Gastrocnemius medialis (tissue), 4 donors: Measurements from ENCODE around the gene OLFML2A. TPM values are rescaled to one million over a fixed set of nuclear protein-coding genes. Genes with fewer than 3 reads are reported as not detected.

Experiments
- ATAC-seq, 2 donors: fragments of 150-250 bp; one replicate each; pipeline ENCODE4 v1.9.1; 2016
- DNase-seq, 2 donors: peaks; one replicate each; pipeline ENCODE4 v3.0.0-alpha.2; 2019
- H3K27ac ChIP-seq, 4 donors: fragments of 200-600 bp; sonication (generic); 1 replicate in 1 of 4; 2 replicates in 3 of 4; pipeline ENCODE4 v1.5.1; 2016 to 2018; ENCODE audit warnings: mild to moderate bottlenecking in 2 of 4, moderate library complexity in 1 of 4
- H3K27me3 ChIP-seq, 3 donors: fragments of 200-600 bp; sonication (generic) in 2 of 3; 1 replicate in 1 of 3; 2 replicates in 2 of 3; pipeline versions ENCODE4 v1.5.1 to v1.6.0; 2016 to 2019; ENCODE audit warnings: mild to moderate bottlenecking in 1 of 3, moderate library complexity in 1 of 3
- H3K36me3 ChIP-seq, 2 donors: fragments of 200-600 bp; sonication (generic) in 1 of 2; one replicate each; pipeline ENCODE4 v1.5.1; 2017 to 2018
- H3K4me1 ChIP-seq, 2 donors: fragments of 200-600 bp; sonication (generic) in 1 of 2; one replicate each; pipeline ENCODE4 v1.5.1; 2016 to 2017; ENCODE audit warnings: mild to moderate bottlenecking in 2 of 2
- H3K4me3 ChIP-seq, 4 donors: fragments of 200-600 bp; sonication (generic) in 3 of 4; 1 replicate in 1 of 4; 2 replicates in 3 of 4; pipeline ENCODE4 v1.5.1; 2016 to 2019; ENCODE audit warnings: mild to moderate bottlenecking in 2 of 4
- H3K9me3 ChIP-seq, 3 donors: fragments of 200-600 bp; sonication (generic) in 2 of 3; 1 replicate in 1 of 3; 2 replicates in 2 of 3; pipeline ENCODE4 v1.5.1; 2016 to 2019
- CTCF ChIP-seq, 5 experiments: fragments of 450-650 bp in 3 of 5; fragments of 200-600 bp in 2 of 5; sonication (generic) in 2 of 5; IDR thresholded peaks in 4 of 5; conservative IDR thresholded peaks in 1 of 5; 1 replicate in 4 of 5; 2 replicates in 1 of 5; pipeline ENCODE4 v1.5.1; 2016 to 2019; ENCODE audit warnings: antibody characterized with exemption in 5 of 5, mild to moderate bottlenecking in 3 of 5, moderate library complexity in 3 of 5
- POLR2A ChIP-seq, 2 donors: fragments of 450-650 bp; IDR thresholded peaks; one replicate each; pipeline ENCODE4 v1.6.1; 2017; ENCODE audit warnings: antibody characterized with exemption in 2 of 2, mild to moderate bottlenecking in 2 of 2, moderate library complexity in 2 of 2
- in situ Hi-C, 4 donors: fragments of 200-750 bp; cut with MboI; loops; one replicate each; pipeline versions ENCODE4 v1.15.0 to v1.8.0; 2017; ENCODE audit warnings: low sequenced_read_pairs in 4 of 4
- intact Hi-C: fragments of 100-400 bp; cut with DNase I; formaldehyde crosslinking; loops from one replicate; pipeline ENCODE4 v1.15.1; 2023; ENCODE audit warnings: low total_unique reads
- total RNA-seq, 4 donors: library from RNA; depleted of rRNA; stranded (reverse); fragments of >200 nt; gene quantifications; one replicate each; pipeline versions ENCODE4 v1.1.0 to v1.2.3, GENCODE V29; 2016

OLFML2A gene
- total RNA-seq, 4 donors from 2014 or later = 6.9 to 48.0 (median 32.8) TPM

DNA sequence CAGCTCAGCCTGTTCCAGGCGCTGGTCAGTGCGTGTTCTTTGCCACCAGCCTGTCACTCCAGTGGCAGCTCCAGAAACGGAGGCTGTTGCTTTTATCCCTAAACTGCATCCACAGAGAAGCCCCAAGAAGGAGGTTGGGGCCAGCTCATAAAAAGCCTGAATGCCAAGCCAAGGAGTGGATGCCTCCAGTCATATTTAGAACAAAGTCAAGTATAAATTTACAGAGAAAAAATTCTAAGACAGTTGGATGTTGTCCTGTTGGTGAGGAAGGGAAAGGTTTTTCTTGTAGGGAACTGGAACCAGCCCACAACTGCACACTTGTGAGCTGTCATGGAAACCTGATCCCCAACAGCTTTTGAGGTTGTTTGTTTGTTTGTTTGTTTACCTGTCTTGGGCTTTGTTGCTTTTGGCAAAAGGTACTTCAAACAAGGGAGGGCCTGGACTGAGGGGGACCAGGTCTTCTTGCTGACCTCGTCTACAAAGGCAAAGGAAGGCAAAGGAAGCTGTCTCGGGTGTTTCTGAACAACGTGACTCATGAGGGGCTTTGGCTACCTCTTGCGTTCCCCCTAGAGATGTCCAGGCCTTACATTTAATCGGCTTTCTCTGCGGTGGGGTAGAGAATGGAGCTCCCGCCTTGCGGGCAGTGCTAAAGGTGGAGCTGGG lies 36.7 kb downstream of the OLFML2A start:
- H3K4me1 ChIP-seq = no peaks in the 10 kb centered on the region
- no peak for ATAC-seq
- no peaks in the 10 kb centered on the region for H3K36me3 ChIP-seq
- no peaks in the 10 kb centered on the region for H3K27me3 ChIP-seq
- intact Hi-C loops (no loop called here), in situ Hi-C loops (no loop called here)
- no peak for TF ChIP-seq CTCF (IDR thresholded peaks at IDR 0.05 in 4 of 5, conservative IDR thresholded peaks at IDR 0.05 in 1 of 5)
- no peak for TF ChIP-seq POLR2A (IDR thresholded peaks at IDR 0.05)
- no peak overlapping the region for H3K4me3 ChIP-seq
- H3K27ac ChIP-seq = no peak overlapping the region
- DNase-seq = no peak
- no peaks in the 10 kb centered on the region for H3K9me3 ChIP-seq

DNA sequence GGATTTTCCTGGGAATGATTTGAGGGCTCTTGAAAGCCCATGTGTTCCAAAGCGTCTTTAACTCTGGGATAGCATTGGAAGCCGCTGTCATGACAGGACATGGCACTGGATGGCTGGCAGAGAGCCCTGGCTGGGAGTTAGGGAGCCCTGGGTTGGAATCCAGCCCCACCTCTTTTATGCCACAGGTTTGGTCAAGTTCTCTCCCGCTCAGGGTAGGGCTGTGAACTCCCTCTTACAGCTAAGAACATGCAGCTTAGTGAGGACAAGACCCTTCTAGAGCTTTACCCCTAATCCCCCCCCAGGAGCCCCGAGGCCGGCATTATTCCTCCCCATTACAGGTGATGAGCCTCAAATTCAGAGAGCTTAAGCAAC lies 37.2 kb downstream of the OLFML2A start:
- ATAC-seq (no peak), DNase-seq (no peak)
- TF ChIP-seq CTCF (IDR thresholded peaks at IDR 0.05 in 4 of 5, conservative IDR thresholded peaks at IDR 0.05 in 1 of 5) (no peak), POLR2A (IDR thresholded peaks at IDR 0.05) (no peak)
- in situ Hi-C loops = no loop called here
- intact Hi-C loops = no loop called here
- Histone ChIP-seq H3K27ac (no peak overlapping the region), H3K4me3 (no peak overlapping the region), H3K36me3 (no peaks in the 10 kb centered on the region), H3K27me3 (no peaks in the 10 kb centered on the region), H3K4me1 (peaks cover 0 to 4% of the 10 kb centered on the region in 2 donors), H3K9me3 (no peaks in the 10 kb centered on the region)

- H3K36me3 ChIP-seq = no peaks in the 10 kb centered on the region
- no peak overlapping the region for H3K27ac ChIP-seq
- no peak overlapping the region for H3K4me3 ChIP-seq
- intact Hi-C loops (no loop called here), in situ Hi-C loops (no loop called here)
- H3K4me1 ChIP-seq = peaks cover 0 to 4% of the 10 kb centered on the region in 2 donors
- ATAC-seq = no peak
- TF ChIP-seq CTCF (IDR thresholded peaks at IDR 0.05 in 4 of 5, conservative IDR thresholded peaks at IDR 0.05 in 1 of 5) = no peak
- no peak for TF ChIP-seq POLR2A (IDR thresholded peaks at IDR 0.05)
- H3K9me3 ChIP-seq = no peaks in the 10 kb centered on the region
- no peaks in the 10 kb centered on the region for H3K27me3 ChIP-seq
- DNase-seq = no peak
These were observed 38.7 kb downstream of the OLFML2A start for GRCh38 chr9:124815601-124816000.

GRCh38 chr9:124818431-124819281 lies 41.7 kb downstream of the OLFML2A start:
- ATAC-seq = peak; percentile 78 to 95

More at GRCh38 chr9:124818431-124819281, 41.7 kb downstream of the OLFML2A start:
- TF ChIP-seq POLR2A (IDR thresholded peaks at IDR 0.05) = no peak
- peak in 1 of 5 experiments; percentile 11 for TF ChIP-seq CTCF (IDR thresholded peaks at IDR 0.05 in 4 of 5, conservative IDR thresholded peaks at IDR 0.05 in 1 of 5)
- Histone ChIP-seq H3K27me3 (no peaks in the 10 kb centered on the region), H3K4me3 (no peak overlapping the region), H3K9me3 (no peaks in the 10 kb centered on the region), H3K27ac (peak overlapping the region in 2 of 4 donors; percentile 20 to 31), H3K4me1 (peaks cover 0 to 4% of the 10 kb centered on the region in 2 donors), H3K36me3 (no peaks in the 10 kb centered on the region)
- in situ Hi-C loops (no loop called here), intact Hi-C loops (no loop called here)
- DNase-seq = peak; percentile 38 to 76
